ENCODE measurements around the gene DAB2IP.

DNA sequence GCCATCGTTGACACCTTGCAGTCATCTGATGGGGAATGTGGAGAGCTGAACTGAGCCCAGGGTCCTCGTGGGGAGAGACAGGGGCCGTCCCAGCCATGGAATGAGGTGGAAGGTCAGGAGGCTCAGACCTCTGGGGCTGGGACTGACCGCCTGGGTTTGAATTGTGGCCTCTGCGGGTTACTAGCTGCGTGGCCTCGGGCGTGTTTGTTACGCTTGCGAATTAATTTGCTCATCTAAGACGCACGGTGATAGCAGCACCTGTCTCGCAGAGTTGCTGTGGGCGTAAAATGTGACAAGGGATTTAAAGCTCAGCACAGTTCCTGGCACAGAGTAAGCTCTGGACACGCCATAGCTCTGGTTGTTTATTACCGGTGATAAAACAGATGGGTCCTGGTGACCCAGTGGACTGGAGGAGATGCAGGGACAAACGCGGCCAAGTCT lies 19.4 kb upstream of the DAB2IP start:
- TF ChIP-seq, protein P1, sequence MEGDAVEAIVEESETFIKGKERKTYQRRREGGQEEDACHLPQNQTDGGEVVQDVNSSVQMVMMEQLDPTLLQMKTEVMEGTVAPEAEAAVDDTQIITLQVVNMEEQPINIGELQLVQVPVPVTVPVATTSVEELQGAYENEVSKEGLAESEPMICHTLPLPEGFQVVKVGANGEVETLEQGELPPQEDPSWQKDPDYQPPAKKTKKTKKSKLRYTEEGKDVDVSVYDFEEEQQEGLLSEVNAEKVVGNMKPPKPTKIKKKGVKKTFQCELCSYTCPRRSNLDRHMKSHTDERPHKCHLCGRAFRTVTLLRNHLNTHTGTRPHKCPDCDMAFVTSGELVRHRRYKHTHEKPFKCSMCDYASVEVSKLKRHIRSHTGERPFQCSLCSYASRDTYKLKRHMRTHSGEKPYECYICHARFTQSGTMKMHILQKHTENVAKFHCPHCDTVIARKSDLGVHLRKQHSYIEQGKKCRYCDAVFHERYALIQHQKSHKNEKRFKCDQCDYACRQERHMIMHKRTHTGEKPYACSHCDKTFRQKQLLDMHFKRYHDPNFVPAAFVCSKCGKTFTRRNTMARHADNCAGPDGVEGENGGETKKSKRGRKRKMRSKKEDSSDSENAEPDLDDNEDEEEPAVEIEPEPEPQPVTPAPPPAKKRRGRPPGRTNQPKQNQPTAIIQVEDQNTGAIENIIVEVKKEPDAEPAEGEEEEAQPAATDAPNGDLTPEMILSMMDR (IDR thresholded peaks at IDR 0.05; ENCODE audit: low read depth, low read length), result no peak
- TF ChIP-seq EZH2phosphoT487 (IDR thresholded peaks at IDR 0.05; ENCODE audit: low read depth), result no peak

Measured in OCI-LY3 (cell line).